ENCODE results near the gene HSPA12B. TPM values are rescaled to one million over a fixed set of nuclear protein-coding genes. Genes with fewer than 3 reads are reported as not detected.
"Not testable (repeated sequence)": the region's sequence is repeated elsewhere in the genome, so short reads cannot be mapped to it uniquely, and the experiment has no call there.

Gene HSPA12B
- total RNA-seq, 4 donors from 2014 or later: 12.7 to 30.9 (median 18.7) TPM

GRCh38 chr20:3786665-3787323, 54.3 kb downstream of the HSPA12B start, which contains the start of gene CENPB:
Gene CENPB, minus strand, starts transcription at chr20:3786740. Its CDS starts 257 bp downstream, at chr20:3786483.
- Histone ChIP-seq H3K27me3 (no peaks in the 10 kb centered on the region), H3K9me3 (no peaks in the 10 kb centered on the region), H3K4me1 (peaks cover 0 to 59% (median 27%) of the 10 kb centered on the region in 4 donors), H3K27ac (peak within 1 kb of the TSS; percentile 68 to 87 (median 82)), H3K36me3 (peaks cover 0 to 22% (median 0%) of the 10 kb centered on the region in 3 donors), H3K4me3 (peak within 1 kb of the TSS; percentile 53 to 71 (median 62))
- TF ChIP-seq, protein P1, sequence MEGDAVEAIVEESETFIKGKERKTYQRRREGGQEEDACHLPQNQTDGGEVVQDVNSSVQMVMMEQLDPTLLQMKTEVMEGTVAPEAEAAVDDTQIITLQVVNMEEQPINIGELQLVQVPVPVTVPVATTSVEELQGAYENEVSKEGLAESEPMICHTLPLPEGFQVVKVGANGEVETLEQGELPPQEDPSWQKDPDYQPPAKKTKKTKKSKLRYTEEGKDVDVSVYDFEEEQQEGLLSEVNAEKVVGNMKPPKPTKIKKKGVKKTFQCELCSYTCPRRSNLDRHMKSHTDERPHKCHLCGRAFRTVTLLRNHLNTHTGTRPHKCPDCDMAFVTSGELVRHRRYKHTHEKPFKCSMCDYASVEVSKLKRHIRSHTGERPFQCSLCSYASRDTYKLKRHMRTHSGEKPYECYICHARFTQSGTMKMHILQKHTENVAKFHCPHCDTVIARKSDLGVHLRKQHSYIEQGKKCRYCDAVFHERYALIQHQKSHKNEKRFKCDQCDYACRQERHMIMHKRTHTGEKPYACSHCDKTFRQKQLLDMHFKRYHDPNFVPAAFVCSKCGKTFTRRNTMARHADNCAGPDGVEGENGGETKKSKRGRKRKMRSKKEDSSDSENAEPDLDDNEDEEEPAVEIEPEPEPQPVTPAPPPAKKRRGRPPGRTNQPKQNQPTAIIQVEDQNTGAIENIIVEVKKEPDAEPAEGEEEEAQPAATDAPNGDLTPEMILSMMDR (IDR thresholded peaks at IDR 0.05): peak; percentile 69 to 98 (median 88)
- no peak for TF ChIP-seq POLR2A (IDR thresholded peaks at IDR 0.05)
- peak in 1 of 2 donors; percentile 34 for TF ChIP-seq EP300 (IDR thresholded peaks at IDR 0.05)
- DNase-seq (ENCODE audit: low spot score in 2 of 2): peak; percentile 84 to 85
- 3 to 6% methylated on average over 23 to 54 of the region's 70 CpGs for WGBS, 2 donors

GRCh38 chr20:3787324-3788014, 55.0 kb downstream of the HSPA12B start:
- H3K36me3 ChIP-seq: peaks cover 0 to 21% (median 0%) of the 10 kb centered on the region in 3 donors
- H3K27ac ChIP-seq: peak overlapping the region in 3 of 4 donors; percentile 59 to 68 (median 63)
- no peak for DNase-seq (ENCODE audit: low spot score in 2 of 2)
- H3K4me1 ChIP-seq: peaks cover 0 to 55% (median 27%) of the 10 kb centered on the region in 4 donors
- no peaks in the 10 kb centered on the region for H3K27me3 ChIP-seq
- no peak for TF ChIP-seq POLR2A (IDR thresholded peaks at IDR 0.05)
- TF ChIP-seq, protein P1 (IDR thresholded peaks at IDR 0.05): no peak
- TF ChIP-seq EP300 (IDR thresholded peaks at IDR 0.05): no peak
- peak overlapping the region in 2 of 4 donors; percentile 32 to 71 for H3K4me3 ChIP-seq
- 62 to 70% methylated on average over 5 of the region's 5 CpGs for WGBS, 2 donors
- no peaks in the 10 kb centered on the region for H3K9me3 ChIP-seq

- Histone ChIP-seq H3K4me1 (peaks cover 0 to 43% (median 26%) of the 10 kb centered on the region in 4 donors), H3K9me3 (no peaks in the 10 kb centered on the region), H3K27ac (peak overlapping the region in 3 of 4 donors; percentile 17 to 63 (median 18)), H3K36me3 (peaks cover 0 to 12% (median 0%) of the 10 kb centered on the region in 3 donors), H3K4me3 (no peak overlapping the region), H3K27me3 (no peaks in the 10 kb centered on the region)
- WGBS, 2 donors: 37 to 44% methylated on average over 4 of the region's 4 CpGs
- no peak for DNase-seq (ENCODE audit: low spot score in 2 of 2)
- TF ChIP-seq EP300 (IDR thresholded peaks at IDR 0.05) (no peak), POLR2A (IDR thresholded peaks at IDR 0.05) (no peak)
- TF ChIP-seq, protein P1 (IDR thresholded peaks at IDR 0.05): no peak
Observed at GRCh38 chr20:3788685-3789155, 56.2 kb downstream of the HSPA12B start.

GRCh38 chr20:3789201-3789600, 56.7 kb downstream of the HSPA12B start:
- H3K27ac ChIP-seq: peak overlapping the region in 1 of 4 donors; percentile 63

GRCh38 chr20:3794168-3794567, 61.7 kb downstream of the HSPA12B start:
- not testable (repeated sequence) for H3K27me3 ChIP-seq; H3K9me3 ChIP-seq; H3K4me3 ChIP-seq; DNase-seq (ENCODE audit: low spot score in 2 of 2); H3K36me3 ChIP-seq
- WGBS, 2 donors: 92 to 94% methylated on average over 1 to 2 of the region's 3 CpGs
- H3K4me1 ChIP-seq: peaks cover 0 to 42% (median 19%) of the 10 kb centered on the region in 4 donors
- H3K27ac ChIP-seq: peak overlapping the region in 1 of 4 donors; percentile 98

More at GRCh38 chr20:3789201-3789600, 56.7 kb downstream of the HSPA12B start:
- peaks cover 0 to 38% (median 24%) of the 10 kb centered on the region in 4 donors for H3K4me1 ChIP-seq
- H3K36me3 ChIP-seq; H3K27me3 ChIP-seq; DNase-seq (ENCODE audit: low spot score in 2 of 2); H3K4me3 ChIP-seq; H3K9me3 ChIP-seq: not testable (repeated sequence)
- WGBS, 2 donors: 94 to 98% methylated on average over 4 of the region's 4 CpGs
